Glutamatergic neuron (in vitro differentiated cells): ENCODE measurements around the gene GALNT17. TPM values are rescaled to one million over a fixed set of nuclear protein-coding genes. Genes with fewer than 3 reads are reported as not detected.

Experiments
- DNase-seq: peaks from one replicate; pipeline ENCODE4 v3.0.0; 2022
- H3K27ac Mint-ChIP-seq: one replicate; pipeline ENCODE4 v1.8.0; 2020; ENCODE audit warnings: mild to moderate bottlenecking, mixed read lengths, inconsistent platforms; ENCODE audit not compliant: unreplicated experiment
- H3K27me3 Mint-ChIP-seq: one replicate; pipeline ENCODE4 v1.8.0; 2020; ENCODE audit warnings: mild to moderate bottlenecking, moderate library complexity, mixed read lengths, inconsistent platforms; ENCODE audit not compliant: unreplicated experiment
- H3K36me3 Mint-ChIP-seq: one replicate; pipeline ENCODE4 v1.8.0; 2020; ENCODE audit warnings: mild to moderate bottlenecking, mixed read lengths, inconsistent platforms; ENCODE audit not compliant: unreplicated experiment
- H3K4me1 Mint-ChIP-seq: one replicate; pipeline ENCODE4 v1.8.0; 2020; ENCODE audit warnings: mild to moderate bottlenecking, low read depth, mixed read lengths, inconsistent platforms; ENCODE audit not compliant: unreplicated experiment
- H3K4me3 Mint-ChIP-seq: one replicate; pipeline ENCODE4 v1.8.0; 2020; ENCODE audit warnings: mild to moderate bottlenecking, mixed read lengths, inconsistent platforms; ENCODE audit not compliant: unreplicated experiment
- H3K9me3 Mint-ChIP-seq: one replicate; pipeline ENCODE4 v1.8.0; 2020; ENCODE audit warnings: mild to moderate bottlenecking, moderate library complexity, mixed read lengths, inconsistent platforms; ENCODE audit not compliant: unreplicated experiment
- total RNA-seq: library from RNA; stranded (reverse); fragmentation: NEBNext Ultra II Directional; extraction: Animal tissue kit (Norgen Biotek cat#: 25700); gene quantifications from one replicate; pipeline ENCODE4 v1.2.1, GENCODE V29; 2021; ENCODE audit not compliant: unreplicated experiment
- TF ChIP-seq, protein P1 (sequence below): fragments of 200-600 bp; sonication (generic); IDR thresholded peaks from one replicate; pipeline ENCODE4 v1.5.0; 2021; ENCODE audit not compliant: partially characterized antibody, unreplicated experiment

GALNT17 gene
- total RNA-seq, 1 donor from 2014 or later = 42.0 TPM

DNA sequence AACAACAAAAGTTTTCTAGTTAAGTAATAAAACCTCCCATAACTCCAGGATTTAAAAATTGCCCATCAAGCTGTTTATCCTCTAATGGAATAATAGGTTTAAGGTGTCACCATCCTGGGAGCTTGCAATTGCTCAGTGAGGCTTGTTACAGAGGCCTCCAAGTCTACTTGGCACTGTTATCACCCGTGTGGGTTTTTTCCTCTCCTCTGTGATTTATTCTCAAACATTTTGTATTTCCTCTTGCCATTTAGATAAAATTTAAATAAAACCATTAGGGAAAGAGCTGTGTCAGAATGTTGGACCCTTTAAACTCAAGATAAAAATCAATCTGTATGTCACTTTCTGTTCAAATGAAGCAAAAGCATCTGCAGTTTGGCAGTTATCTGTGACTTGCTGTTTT is 202.6 kb downstream of the GALNT17 start:
- Mint-ChIP-seq H3K4me1 (peaks cover 7% of the 10 kb centered on the region), H3K27ac (no peak overlapping the region), H3K9me3 (peaks cover 7% of the 10 kb centered on the region), H3K4me3 (no peak overlapping the region), H3K27me3 (no peaks in the 10 kb centered on the region), H3K36me3 (peaks cover 12% of the 10 kb centered on the region)
- no peak for DNase-seq
- TF ChIP-seq, protein P1, sequence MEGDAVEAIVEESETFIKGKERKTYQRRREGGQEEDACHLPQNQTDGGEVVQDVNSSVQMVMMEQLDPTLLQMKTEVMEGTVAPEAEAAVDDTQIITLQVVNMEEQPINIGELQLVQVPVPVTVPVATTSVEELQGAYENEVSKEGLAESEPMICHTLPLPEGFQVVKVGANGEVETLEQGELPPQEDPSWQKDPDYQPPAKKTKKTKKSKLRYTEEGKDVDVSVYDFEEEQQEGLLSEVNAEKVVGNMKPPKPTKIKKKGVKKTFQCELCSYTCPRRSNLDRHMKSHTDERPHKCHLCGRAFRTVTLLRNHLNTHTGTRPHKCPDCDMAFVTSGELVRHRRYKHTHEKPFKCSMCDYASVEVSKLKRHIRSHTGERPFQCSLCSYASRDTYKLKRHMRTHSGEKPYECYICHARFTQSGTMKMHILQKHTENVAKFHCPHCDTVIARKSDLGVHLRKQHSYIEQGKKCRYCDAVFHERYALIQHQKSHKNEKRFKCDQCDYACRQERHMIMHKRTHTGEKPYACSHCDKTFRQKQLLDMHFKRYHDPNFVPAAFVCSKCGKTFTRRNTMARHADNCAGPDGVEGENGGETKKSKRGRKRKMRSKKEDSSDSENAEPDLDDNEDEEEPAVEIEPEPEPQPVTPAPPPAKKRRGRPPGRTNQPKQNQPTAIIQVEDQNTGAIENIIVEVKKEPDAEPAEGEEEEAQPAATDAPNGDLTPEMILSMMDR = no peak

GRCh38 chr7:71338866-71339265 is 206.9 kb downstream of the GALNT17 start:
- Mint-ChIP-seq H3K27me3 (peaks cover 2% of the 10 kb centered on the region), H3K36me3 (peaks cover 22% of the 10 kb centered on the region), H3K4me1 (peaks cover 21% of the 10 kb centered on the region), H3K9me3 (peaks cover 9% of the 10 kb centered on the region), H3K4me3 (no peak overlapping the region), H3K27ac (no peak overlapping the region)
- no peak for DNase-seq
- TF ChIP-seq, protein P1 = no peak

DNA sequence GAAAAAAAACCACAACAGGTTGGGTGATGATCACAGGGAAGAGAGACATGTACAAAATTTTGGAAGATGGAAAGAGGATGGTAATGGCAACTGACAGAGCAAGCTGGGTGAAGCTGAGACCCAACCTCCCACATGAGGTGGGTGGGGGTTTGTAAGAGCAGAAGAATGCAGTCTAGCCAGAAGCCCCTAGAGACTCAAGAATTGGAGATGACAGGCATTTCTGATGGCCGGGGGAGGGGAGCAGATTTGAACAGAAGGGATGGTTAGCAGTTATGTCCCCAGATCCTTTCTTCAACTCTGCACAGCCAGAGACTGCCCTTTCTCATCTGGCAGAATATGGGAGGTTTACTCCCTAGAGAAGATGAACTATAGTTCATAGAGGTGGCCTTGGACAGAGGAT is 208.0 kb downstream of the GALNT17 start:
- DNase-seq = peak; percentile 21
- Mint-ChIP-seq H3K4me1 (peaks cover 19% of the 10 kb centered on the region), H3K36me3 (peaks cover 31% of the 10 kb centered on the region), H3K9me3 (peaks cover 9% of the 10 kb centered on the region), H3K4me3 (no peak overlapping the region), H3K27ac (peak overlapping the region; percentile 36), H3K27me3 (peaks cover 2% of the 10 kb centered on the region)
- TF ChIP-seq, protein P1 = no peak

- Mint-ChIP-seq H3K4me1 (peaks cover 19% of the 10 kb centered on the region), H3K9me3 (peaks cover 6% of the 10 kb centered on the region), H3K27me3 (peaks cover 2% of the 10 kb centered on the region), H3K36me3 (peaks cover 23% of the 10 kb centered on the region), H3K4me3 (no peak overlapping the region), H3K27ac (no peak overlapping the region)
- TF ChIP-seq, protein P1 = no peak
- DNase-seq = no peak
Measured at GRCh38 chr7:71342202-71342601, 210.3 kb downstream of the GALNT17 start.

- Mint-ChIP-seq H3K27me3 (peaks cover 2% of the 10 kb centered on the region), H3K27ac (no peak overlapping the region), H3K9me3 (peaks cover 6% of the 10 kb centered on the region), H3K36me3 (peaks cover 23% of the 10 kb centered on the region), H3K4me3 (no peak overlapping the region), H3K4me1 (peaks cover 19% of the 10 kb centered on the region)
- no peak for DNase-seq
- TF ChIP-seq, protein P1 = no peak
Measured at GRCh38 chr7:71343039-71343438, 211.1 kb downstream of the GALNT17 start.
